DND-41 (cell line): ENCODE results near the gene CFAP157.

Experiments used
- ATAC-seq: fragments of 200-7000 bp; cut with Tn5 transposase; 3 replicates; pipeline ENCODE4 v1.9.1; 2021; ENCODE audit warnings: low read depth; ENCODE audit not compliant: insufficient read depth
- DNase-seq: peaks from one replicate; pipeline ENCODE4 v3.0.0-alpha.2; 2020
- H2AFZ ChIP-seq: 2 replicates; pipeline ENCODE4 v1.6.0; 2012; ENCODE audit warnings: low read depth, low read length
- H3K27ac ChIP-seq: 2 replicates; pipeline ENCODE4 v1.5.1; 2012; ENCODE audit warnings: low read length, inconsistent platforms
- H3K27me3 ChIP-seq: fragments of 200-600 bp; sonication (generic); 2 replicates; pipeline ENCODE4 v1.6.0; 2012; ENCODE audit warnings: low read length, mild to moderate bottlenecking, inconsistent platforms; ENCODE audit not compliant: insufficient read depth, poor library complexity
- H3K36me3 ChIP-seq: 2 replicates; pipeline ENCODE4 v1.5.1; 2012; ENCODE audit warnings: low read length, inconsistent platforms; ENCODE audit not compliant: insufficient read depth
- H3K4me1 ChIP-seq: 2 replicates; pipeline ENCODE4 v1.5.1; 2012; ENCODE audit warnings: mild to moderate bottlenecking, low read length; ENCODE audit not compliant: insufficient read depth
- H3K4me2 ChIP-seq: 2 replicates; pipeline ENCODE4 v1.6.0; 2012; ENCODE audit warnings: mild to moderate bottlenecking, moderate library complexity, low read length, inconsistent platforms; ENCODE audit not compliant: insufficient read depth
- H3K4me3 ChIP-seq, 2 experiments: fragments of 200-600 bp in 1 of 2; shearing (Covaris generic) in 1 of 2; 2 replicates each; pipeline ENCODE4 v1.5.1; 2012 to 2016; ENCODE audit warnings: inconsistent platforms in 2 of 2, low read length in 2 of 2, mild to moderate bottlenecking in 2 of 2, low read depth in 1 of 2, moderate library complexity in 1 of 2
- H3K79me2 ChIP-seq: 2 replicates; pipeline ENCODE4 v1.6.0; 2012; ENCODE audit warnings: low read length, inconsistent platforms; ENCODE audit not compliant: insufficient read depth
- H3K9ac ChIP-seq: 2 replicates; pipeline ENCODE4 v1.6.0; 2012; ENCODE audit warnings: low read depth, mild to moderate bottlenecking, inconsistent platforms, low read length, moderate library complexity
- H3K9me3 ChIP-seq: 2 replicates; pipeline ENCODE4 v1.5.1; 2012; ENCODE audit warnings: low read length, moderate library complexity, mild to moderate bottlenecking, inconsistent platforms; ENCODE audit not compliant: insufficient read depth, severe bottlenecking
- H4K20me1 ChIP-seq: 2 replicates; pipeline ENCODE4 v1.6.0; 2012; ENCODE audit warnings: low read length; ENCODE audit not compliant: insufficient read depth
- CTCF ChIP-seq: IDR thresholded peaks from 2 replicates; pipeline ENCODE4 v1.5.1; 2012; ENCODE audit warnings: borderline replicate concordance, low read length, moderate library complexity, mild to moderate bottlenecking; ENCODE audit not compliant: poor library complexity, severe bottlenecking; ENCODE audit errors: extremely low read depth
- EZH2 ChIP-seq: IDR thresholded peaks from 3 replicates; pipeline ENCODE4 v1.6.1; 2012; ENCODE audit warnings: borderline replicate concordance, low read depth, mild to moderate bottlenecking, moderate library complexity, low read length, inconsistent platforms; ENCODE audit not compliant: severe bottlenecking

The CFAP157 gene

GRCh38 chr9:127744398-127745110 lies 37.8 kb downstream of the CFAP157 start:
- Histone ChIP-seq H3K27me3 (no peaks in the 10 kb centered on the region), H4K20me1 (no peaks in the 10 kb centered on the region), H3K9ac (no peak overlapping the region), H3K4me3 (no peak overlapping the region), H3K9me3 (no peaks in the 10 kb centered on the region), H2AFZ (no peak overlapping the region), H3K4me2 (no peak overlapping the region), H3K36me3 (no peaks in the 10 kb centered on the region), H3K79me2 (no peaks in the 10 kb centered on the region), H3K27ac (no peak overlapping the region), H3K4me1 (no peaks in the 10 kb centered on the region)
- TF ChIP-seq CTCF (no peak), EZH2 (no peak)
- ATAC-seq (no peak), DNase-seq (no peak)

- no peak overlapping the region for H3K27ac ChIP-seq
- no peak for TF ChIP-seq CTCF
- no peak for TF ChIP-seq EZH2
- no peak overlapping the region for H3K4me3 ChIP-seq
- no peak for ATAC-seq
- no peaks in the 10 kb centered on the region for H3K27me3 ChIP-seq
- H3K4me1 ChIP-seq, result no peaks in the 10 kb centered on the region
- H2AFZ ChIP-seq, result no peak overlapping the region
- H3K9me3 ChIP-seq, result no peaks in the 10 kb centered on the region
- DNase-seq, result no peak
- no peaks in the 10 kb centered on the region for H3K79me2 ChIP-seq
- no peaks in the 10 kb centered on the region for H4K20me1 ChIP-seq
- no peak overlapping the region for H3K4me2 ChIP-seq
- H3K36me3 ChIP-seq, result no peaks in the 10 kb centered on the region
- no peak overlapping the region for H3K9ac ChIP-seq
Measured at GRCh38 chr9:127746959-127747569, 40.3 kb downstream of the CFAP157 start.

GRCh38 chr9:127749090-127749787 lies 42.5 kb downstream of the CFAP157 start:
- H3K36me3 ChIP-seq, result no peaks in the 10 kb centered on the region
- DNase-seq (no peak), ATAC-seq (no peak)
- no peaks in the 10 kb centered on the region for H3K9me3 ChIP-seq
- no peak overlapping the region for H3K9ac ChIP-seq
- H2AFZ ChIP-seq, result no peak overlapping the region
- no peak overlapping the region for H3K27ac ChIP-seq
- H3K4me2 ChIP-seq, result no peak overlapping the region
- no peaks in the 10 kb centered on the region for H4K20me1 ChIP-seq
- no peaks in the 10 kb centered on the region for H3K27me3 ChIP-seq
- TF ChIP-seq EZH2 (no peak), CTCF (no peak)
- no peaks in the 10 kb centered on the region for H3K79me2 ChIP-seq
- H3K4me1 ChIP-seq, result no peaks in the 10 kb centered on the region
- no peak overlapping the region for H3K4me3 ChIP-seq
